ENCODE measurements around the gene ARSB.

Gene ARSB

GRCh38 chr5:78773655-78774054 is 211.5 kb downstream of the ARSB start:
- no peak overlapping the region for H3K27ac ChIP-seq
- TF ChIP-seq ZFX (IDR thresholded peaks at IDR 0.05; ENCODE audit: borderline replicate concordance), result no peak
- TF ChIP-seq CTCF (IDR thresholded peaks at IDR 0.05), result no peak

GRCh38 chr5:78771260-78772205 is 213.6 kb downstream of the ARSB start:
- no peak for TF ChIP-seq CTCF (IDR thresholded peaks at IDR 0.05)
- no peak for TF ChIP-seq ZFX (IDR thresholded peaks at IDR 0.05; ENCODE audit: borderline replicate concordance)
- H3K27ac ChIP-seq, result no peak overlapping the region

GRCh38 chr5:78768781-78769380 is 216.2 kb downstream of the ARSB start:
- H3K27ac ChIP-seq, result no peak overlapping the region
- no peak for TF ChIP-seq ZFX (IDR thresholded peaks at IDR 0.05; ENCODE audit: borderline replicate concordance)
- TF ChIP-seq CTCF (IDR thresholded peaks at IDR 0.05), result no peak

GRCh38 chr5:78766412-78766762 is 218.7 kb downstream of the ARSB start:
- TF ChIP-seq CTCF (IDR thresholded peaks at IDR 0.05) (no peak), ZFX (IDR thresholded peaks at IDR 0.05; ENCODE audit: borderline replicate concordance) (no peak)
- H3K27ac ChIP-seq, result no peak overlapping the region

GRCh38 chr5:78765756-78766411 is 219.2 kb downstream of the ARSB start:
- no peak for TF ChIP-seq ZFX (IDR thresholded peaks at IDR 0.05; ENCODE audit: borderline replicate concordance)
- no peak for TF ChIP-seq CTCF (IDR thresholded peaks at IDR 0.05)
- H3K27ac ChIP-seq, result no peak overlapping the region

- H3K27ac ChIP-seq, result no peak overlapping the region
- TF ChIP-seq CTCF (IDR thresholded peaks at IDR 0.05) (no peak), ZFX (IDR thresholded peaks at IDR 0.05; ENCODE audit: borderline replicate concordance) (no peak)
Measured at GRCh38 chr5:78765116-78765515, 220.0 kb downstream of the ARSB start.

All from 22Rv1 (cell line).